Measurements from ENCODE around the gene PLS1.

The PLS1 gene

DNA sequence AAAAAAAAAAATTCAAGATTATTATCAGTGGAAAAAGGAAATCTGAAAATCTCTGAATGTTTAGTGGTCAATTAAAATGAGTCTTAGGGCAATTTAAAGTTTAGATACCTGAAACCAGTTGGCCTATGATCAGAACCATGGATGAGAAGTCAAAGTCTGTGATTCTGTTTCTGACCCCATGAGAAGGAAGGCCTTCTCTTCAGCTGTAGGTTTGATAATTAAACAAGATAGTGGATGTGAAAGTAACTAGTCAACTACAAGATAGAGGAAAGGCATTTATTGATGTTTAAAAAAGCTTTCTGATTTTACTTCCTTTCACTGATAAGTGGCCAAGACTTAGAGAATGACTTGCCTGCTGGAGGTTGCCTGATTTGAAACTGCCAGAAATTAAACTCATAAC lies 8.7 kb downstream of the PLS1 start:
- DNase-seq (ENCODE audit: extremely low read depth, insufficient read length): no peak
- H3K27me3 ChIP-seq (replicated peaks; ENCODE audit: control insufficient read depth, insufficient read depth, low read length): no peaks in the 10 kb centered on the region
- TF ChIP-seq CTCF (IDR thresholded peaks at IDR 0.05; ENCODE audit: insufficient read depth, low read length, poor library complexity, severe bottlenecking): no peak
- no peaks in the 10 kb centered on the region for H3K36me3 ChIP-seq (ENCODE audit: control insufficient read depth, insufficient read depth, low read length)
- H3K4me3 ChIP-seq (replicated peaks; ENCODE audit: low read depth, low read length): no peak overlapping the region

- DNase-seq (ENCODE audit: extremely low read depth, insufficient read length): no peak
- no peaks in the 10 kb centered on the region for H3K36me3 ChIP-seq (ENCODE audit: control insufficient read depth, insufficient read depth, low read length)
- TF ChIP-seq CTCF (IDR thresholded peaks at IDR 0.05; ENCODE audit: insufficient read depth, low read length, poor library complexity, severe bottlenecking): no peak
- no peaks in the 10 kb centered on the region for H3K27me3 ChIP-seq (replicated peaks; ENCODE audit: control insufficient read depth, insufficient read depth, low read length)
- no peak overlapping the region for H3K4me3 ChIP-seq (replicated peaks; ENCODE audit: low read depth, low read length)
Observed at GRCh38 chr3:142608631-142609030, 12.4 kb downstream of the PLS1 start.

DNA sequence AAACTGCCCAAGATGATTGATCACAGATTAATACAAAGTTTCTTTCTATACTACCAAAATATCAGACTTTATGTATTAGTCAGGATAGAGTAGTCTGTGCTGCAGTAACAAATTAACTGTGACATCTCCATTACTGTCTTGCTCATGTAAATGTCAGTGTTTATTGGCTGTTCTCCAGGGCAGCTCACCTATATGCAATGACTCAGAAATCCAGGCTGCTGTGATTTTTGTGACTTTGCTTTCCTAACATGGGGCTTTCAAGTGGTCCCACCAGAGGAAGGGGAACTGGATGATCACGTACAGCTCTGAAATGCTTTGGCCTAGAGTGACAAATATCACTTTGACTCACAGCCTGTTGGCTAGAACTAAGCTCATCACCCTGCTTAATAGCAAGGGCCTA lies 12.9 kb downstream of the PLS1 start:
- no peaks in the 10 kb centered on the region for H3K36me3 ChIP-seq (ENCODE audit: control insufficient read depth, insufficient read depth, low read length)
- no peaks in the 10 kb centered on the region; the same call in 1 of the 2 replicates for H3K27me3 ChIP-seq (replicated peaks; ENCODE audit: control insufficient read depth, insufficient read depth, low read length)
- no peak for TF ChIP-seq CTCF (IDR thresholded peaks at IDR 0.05; ENCODE audit: insufficient read depth, low read length, poor library complexity, severe bottlenecking)
- no peak overlapping the region for H3K4me3 ChIP-seq (replicated peaks; ENCODE audit: low read depth, low read length)
- no peak for DNase-seq (ENCODE audit: extremely low read depth, insufficient read length)

- H3K27me3 ChIP-seq (replicated peaks; ENCODE audit: control insufficient read depth, insufficient read depth, low read length): no peaks in the 10 kb centered on the region; the same call in 1 of the 2 replicates
- no peaks in the 10 kb centered on the region for H3K36me3 ChIP-seq (ENCODE audit: control insufficient read depth, insufficient read depth, low read length)
- DNase-seq (ENCODE audit: extremely low read depth, insufficient read length): no peak
- no peak overlapping the region for H3K4me3 ChIP-seq (replicated peaks; ENCODE audit: low read depth, low read length)
- no peak for TF ChIP-seq CTCF (IDR thresholded peaks at IDR 0.05; ENCODE audit: insufficient read depth, low read length, poor library complexity, severe bottlenecking)
Observed at GRCh38 chr3:142611206-142611605, 15.0 kb downstream of the PLS1 start.

DNA sequence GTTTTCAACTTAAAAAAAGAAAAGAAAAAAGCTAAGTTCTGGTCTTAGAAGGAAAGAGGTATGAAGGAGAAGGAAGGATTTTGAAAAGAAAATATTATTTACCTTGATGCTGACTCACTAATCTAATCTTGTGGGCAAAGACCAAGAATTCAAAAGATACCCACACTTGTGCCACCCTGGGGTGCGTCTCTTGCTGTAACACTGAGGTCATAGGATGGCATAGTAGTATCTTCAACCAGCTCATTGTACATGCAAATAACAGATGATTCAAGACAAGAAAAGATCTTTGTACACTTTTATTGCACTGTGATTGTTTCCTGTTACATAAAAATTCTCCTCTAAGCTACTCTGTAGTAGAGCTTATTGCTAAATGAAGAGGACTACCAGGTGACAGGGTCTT lies 17.3 kb downstream of the PLS1 start:
- H3K27me3 ChIP-seq (replicated peaks; ENCODE audit: control insufficient read depth, insufficient read depth, low read length): no peaks in the 10 kb centered on the region; the same call in 1 of the 2 replicates
- no peak for TF ChIP-seq CTCF (IDR thresholded peaks at IDR 0.05; ENCODE audit: insufficient read depth, low read length, poor library complexity, severe bottlenecking)
- no peak for DNase-seq (ENCODE audit: extremely low read depth, insufficient read length)

GRCh38 chr3:142614059-142614626 lies 17.9 kb downstream of the PLS1 start:
- TF ChIP-seq CTCF (IDR thresholded peaks at IDR 0.05; ENCODE audit: insufficient read depth, low read length, poor library complexity, severe bottlenecking): no peak
- DNase-seq (ENCODE audit: extremely low read depth, insufficient read length): no peak
- no peaks in the 10 kb centered on the region; the same call in 1 of the 2 replicates for H3K27me3 ChIP-seq (replicated peaks; ENCODE audit: control insufficient read depth, insufficient read depth, low read length)
- H3K4me3 ChIP-seq (replicated peaks; ENCODE audit: low read depth, low read length): no peak overlapping the region
- H3K36me3 ChIP-seq (ENCODE audit: control insufficient read depth, insufficient read depth, low read length): no peaks in the 10 kb centered on the region

More for the DNA sequence above, 17.3 kb downstream of the PLS1 start:
- no peak overlapping the region for H3K4me3 ChIP-seq (replicated peaks; ENCODE audit: low read depth, low read length)
- no peaks in the 10 kb centered on the region for H3K36me3 ChIP-seq (ENCODE audit: control insufficient read depth, insufficient read depth, low read length)
